Fibroblast of lung (primary cell): Measurements from ENCODE around the gene ZNRF3. TPM values are rescaled to one million over a fixed set of nuclear protein-coding genes. Genes with fewer than 3 reads are reported as not detected.

Experiments used
- DNase-seq, 2 donors: peaks; one replicate each; pipeline versions ENCODE4 v3.0.0 to v3.0.0-alpha.2; 2010; ENCODE audit warnings: low read depth in 2 of 2
- H2AFZ ChIP-seq: 2 replicates; pipeline ENCODE4 v1.5.1; 2012; ENCODE audit warnings: low read length, control low read depth, inconsistent platforms
- H3K27ac ChIP-seq: 2 replicates; pipeline ENCODE4 v1.5.1; 2011; ENCODE audit warnings: low read length, control low read depth; ENCODE audit not compliant: insufficient read depth
- H3K27me3 ChIP-seq: 2 replicates; pipeline ENCODE4 v1.5.1; 2011; ENCODE audit warnings: mild to moderate bottlenecking, low read length; ENCODE audit not compliant: control insufficient read depth, insufficient read depth
- H3K36me3 ChIP-seq: 2 replicates; pipeline ENCODE4 v1.5.1; 2011; ENCODE audit warnings: low read length; ENCODE audit not compliant: control insufficient read depth, insufficient read depth
- H3K4me1 ChIP-seq: 2 replicates; pipeline ENCODE4 v1.5.1; 2011; ENCODE audit warnings: low read length; ENCODE audit not compliant: control insufficient read depth, insufficient read depth; ENCODE audit errors: extremely low read depth
- H3K4me2 ChIP-seq: 2 replicates; pipeline ENCODE4 v1.5.1; 2011; ENCODE audit warnings: low read length, control low read depth; ENCODE audit not compliant: insufficient read depth; ENCODE audit errors: extremely low read depth
- H3K4me3 ChIP-seq, 4 experiments: fragments of 200-600 bp in 1 of 4; sonication (generic) in 1 of 4; replicated peaks in 1 of 4; 2 replicates each; pipeline ENCODE4 v1.5.1; 2011 to 2016; ENCODE audit warnings: low read length in 4 of 4, low read depth in 3 of 4, mild to moderate bottlenecking in 3 of 4, control low read depth in 2 of 4, inconsistent platforms in 1 of 4, mixed read lengths in 1 of 4; ENCODE audit not compliant: insufficient read depth in 1 of 4; ENCODE audit errors: control extremely low read depth in 1 of 4
- H3K79me2 ChIP-seq: 2 replicates; pipeline ENCODE4 v1.5.1; 2012; ENCODE audit warnings: mild to moderate bottlenecking, low read length, inconsistent platforms; ENCODE audit not compliant: control insufficient read depth, insufficient read depth
- H3K9ac ChIP-seq: 2 replicates; pipeline ENCODE4 v1.5.1; 2011; ENCODE audit warnings: mild to moderate bottlenecking, low read length, control low read depth; ENCODE audit not compliant: insufficient read depth
- H3K9me3 ChIP-seq: 2 replicates; pipeline ENCODE4 v1.5.1; 2012; ENCODE audit warnings: low read depth, low read length; ENCODE audit not compliant: control insufficient read depth, insufficient read depth
- H4K20me1 ChIP-seq: 2 replicates; pipeline ENCODE4 v1.5.1; 2011; ENCODE audit warnings: low read length; ENCODE audit not compliant: control insufficient read depth, insufficient read depth; ENCODE audit errors: extremely low read depth
- CTCF ChIP-seq, 2 donors: IDR thresholded peaks in 1 of 2; conservative IDR thresholded peaks in 1 of 2; 1 replicate in 1 of 2; 2 replicates in 1 of 2; pipeline ENCODE4 v1.5.1; 2011 to 2012; ENCODE audit warnings: low read length in 2 of 2, control low read depth in 1 of 2, inconsistent platforms in 1 of 2, low read depth in 1 of 2, mild to moderate bottlenecking in 1 of 2
- EZH2 ChIP-seq: IDR thresholded peaks from 2 replicates; pipeline ENCODE4 v1.5.1; 2012; ENCODE audit warnings: low read length, control low read depth, mild to moderate bottlenecking; ENCODE audit errors: missing control alignments
- polyA plus RNA-seq, 2 donors: library from polyadenylated mRNA; depleted of rRNA in 1 of 2; stranded (reverse) in 1 of 2; unstranded in 1 of 2; fragments of >200 nt; gene quantifications; 2 replicates each; pipeline ENCODE4 v1.2.1, GENCODE V29; 2011 to 2012; ENCODE audit warnings: missing spikeins in 1 of 2
- total RNA-seq: library from RNA; depleted of rRNA; stranded (reverse); fragments of >200 nt; gene quantifications from 2 replicates; pipeline ENCODE4 v1.2.1, GENCODE V29; 2014

Gene ZNRF3
- total and polyA plus RNA-seq, 2 donors (not counting 1 experiment from before 2014, with no cell fraction given), result 1.1 to 2.6 TPM

- Histone ChIP-seq H3K27me3 (no peaks in the 10 kb centered on the region), H3K36me3 (no peaks in the 10 kb centered on the region), H3K79me2 (no peaks in the 10 kb centered on the region), H3K9me3 (no peaks in the 10 kb centered on the region), H2AFZ (no peak overlapping the region), H3K4me1 (no peaks in the 10 kb centered on the region), H4K20me1 (no peaks in the 10 kb centered on the region), H3K9ac (no peak overlapping the region), H3K4me3 (no peak overlapping the region), H3K27ac (no peak overlapping the region), H3K4me2 (no peak overlapping the region)
- no peak for TF ChIP-seq EZH2
- TF ChIP-seq CTCF (conservative IDR thresholded peaks at IDR 0.05 in 1 of 2, IDR thresholded peaks at IDR 0.05 in 1 of 2; ENCODE audit: low read depth in 1 of 2, low read length in 2 of 2), result no peak
- DNase-seq, result no peak
Measured at GRCh38 chr22:28929197-28929596, 45.8 kb downstream of the ZNRF3 start.

GRCh38 chr22:28930357-28931007, 47.1 kb downstream of the ZNRF3 start:
- Histone ChIP-seq H3K79me2 (no peaks in the 10 kb centered on the region), H3K36me3 (no peaks in the 10 kb centered on the region), H3K4me3 (no peak overlapping the region), H4K20me1 (no peaks in the 10 kb centered on the region), H3K27ac (no peak overlapping the region), H3K27me3 (no peaks in the 10 kb centered on the region), H3K9me3 (no peaks in the 10 kb centered on the region), H2AFZ (no peak overlapping the region), H3K9ac (no peak overlapping the region), H3K4me2 (no peak overlapping the region), H3K4me1 (no peaks in the 10 kb centered on the region)
- DNase-seq, result peak in 1 of 2 donors; percentile 75
- no peak for TF ChIP-seq CTCF (conservative IDR thresholded peaks at IDR 0.05 in 1 of 2, IDR thresholded peaks at IDR 0.05 in 1 of 2; ENCODE audit: low read depth in 1 of 2, low read length in 2 of 2)
- no peak for TF ChIP-seq EZH2

- H3K9ac ChIP-seq, result no peak overlapping the region
- DNase-seq, result no peak
- H3K27ac ChIP-seq, result no peak overlapping the region
- no peaks in the 10 kb centered on the region for H3K9me3 ChIP-seq
- H3K27me3 ChIP-seq, result no peaks in the 10 kb centered on the region
- H4K20me1 ChIP-seq, result no peaks in the 10 kb centered on the region
- TF ChIP-seq CTCF (conservative IDR thresholded peaks at IDR 0.05 in 1 of 2, IDR thresholded peaks at IDR 0.05 in 1 of 2; ENCODE audit: low read depth in 1 of 2, low read length in 2 of 2) (no peak), EZH2 (no peak)
- no peak overlapping the region for H3K4me3 ChIP-seq
- H3K4me2 ChIP-seq, result no peak overlapping the region
- H3K36me3 ChIP-seq, result no peaks in the 10 kb centered on the region
- H2AFZ ChIP-seq, result no peak overlapping the region
- no peaks in the 10 kb centered on the region for H3K79me2 ChIP-seq
- no peaks in the 10 kb centered on the region for H3K4me1 ChIP-seq
Measured at GRCh38 chr22:28931844-28932567, 48.6 kb downstream of the ZNRF3 start.
